HEK293T (cell line): ENCODE measurements around the gene FAM90A26.
"Not testable (repeated sequence)": the region's sequence is repeated elsewhere in the genome, so short reads cannot be mapped to it uniquely, and the experiment has no call there.

Experiments
- BHLHE40 ChIP-seq: fragments of 450-650 bp; IDR thresholded peaks from 2 replicates; pipeline ENCODE4 v1.6.1; 2016; ENCODE audit warnings: mild to moderate bottlenecking, moderate library complexity, borderline replicate concordance
- FOXM1 ChIP-seq: fragments of 450-650 bp; IDR thresholded peaks from 2 replicates; pipeline ENCODE4 v1.6.1; 2017; ENCODE audit warnings: mild to moderate bottlenecking, borderline replicate concordance
- NFRKB ChIP-seq: fragments of 450-650 bp; IDR thresholded peaks from 2 replicates; pipeline ENCODE4 v1.6.1; 2016; ENCODE audit warnings: mild to moderate bottlenecking, moderate library complexity

GRCh38 chr4:9148611-9149409 is 21.4 kb upstream of the FAM90A26 start:
- not testable (repeated sequence) for TF ChIP-seq BHLHE40, FOXM1, NFRKB
